GM21528 (cell line): ENCODE data around the gene MMP11.

Source experiments
- ATAC-seq: cut with Tn5 transposase; IDR thresholded peaks from one replicate; pipeline ENCODE4 v1.9.1; 2021; ENCODE audit warnings: mild to moderate bottlenecking, moderate library complexity; ENCODE audit not compliant: unreplicated experiment, low FRiP score

MMP11 gene

GRCh38 chr22:23780146-23780748 is 7.6 kb downstream of the MMP11 start:
- ATAC-seq = no peak

DNA sequence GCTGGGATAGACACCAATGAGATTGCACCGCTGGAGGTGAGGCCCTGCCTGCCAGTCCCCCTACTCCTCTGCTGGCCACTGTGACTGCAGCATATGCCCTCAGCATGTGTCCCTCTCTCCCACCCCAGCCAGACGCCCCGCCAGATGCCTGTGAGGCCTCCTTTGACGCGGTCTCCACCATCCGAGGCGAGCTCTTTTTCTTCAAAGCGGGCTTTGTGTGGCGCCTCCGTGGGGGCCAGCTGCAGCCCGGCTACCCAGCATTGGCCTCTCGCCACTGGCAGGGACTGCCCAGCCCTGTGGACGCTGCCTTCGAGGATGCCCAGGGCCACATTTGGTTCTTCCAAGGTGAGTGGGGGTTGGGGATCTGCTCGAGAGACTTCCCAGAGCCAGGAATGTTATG is 8.4 kb downstream of the MMP11 start:
- no peak for ATAC-seq

GRCh38 chr22:23781511-23782183 is 9.0 kb downstream of the MMP11 start:
- no peak for ATAC-seq

- ATAC-seq = no peak
Measured at GRCh38 chr22:23782252-23782651, 9.6 kb downstream of the MMP11 start.

DNA sequence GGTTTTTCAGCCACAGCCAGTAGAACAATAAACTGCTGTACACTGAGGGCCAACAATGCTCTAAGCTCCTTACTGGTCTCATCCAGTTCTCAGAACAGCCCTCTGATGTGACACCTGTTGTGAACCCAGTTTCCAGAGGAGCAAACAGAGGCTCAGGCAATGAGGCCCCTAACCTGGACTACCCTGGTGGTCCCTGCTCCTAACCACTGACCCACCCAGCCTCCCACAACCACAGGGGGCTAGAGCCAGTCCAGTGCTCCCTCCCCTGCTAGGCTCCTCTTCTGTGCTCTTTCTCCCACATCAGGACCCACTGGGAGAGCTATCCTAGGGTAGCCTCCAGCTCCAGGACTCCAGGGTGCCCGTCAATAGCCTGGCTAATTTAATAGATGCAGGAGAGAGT is 10.1 kb downstream of the MMP11 start:
- ATAC-seq = no peak

DNA sequence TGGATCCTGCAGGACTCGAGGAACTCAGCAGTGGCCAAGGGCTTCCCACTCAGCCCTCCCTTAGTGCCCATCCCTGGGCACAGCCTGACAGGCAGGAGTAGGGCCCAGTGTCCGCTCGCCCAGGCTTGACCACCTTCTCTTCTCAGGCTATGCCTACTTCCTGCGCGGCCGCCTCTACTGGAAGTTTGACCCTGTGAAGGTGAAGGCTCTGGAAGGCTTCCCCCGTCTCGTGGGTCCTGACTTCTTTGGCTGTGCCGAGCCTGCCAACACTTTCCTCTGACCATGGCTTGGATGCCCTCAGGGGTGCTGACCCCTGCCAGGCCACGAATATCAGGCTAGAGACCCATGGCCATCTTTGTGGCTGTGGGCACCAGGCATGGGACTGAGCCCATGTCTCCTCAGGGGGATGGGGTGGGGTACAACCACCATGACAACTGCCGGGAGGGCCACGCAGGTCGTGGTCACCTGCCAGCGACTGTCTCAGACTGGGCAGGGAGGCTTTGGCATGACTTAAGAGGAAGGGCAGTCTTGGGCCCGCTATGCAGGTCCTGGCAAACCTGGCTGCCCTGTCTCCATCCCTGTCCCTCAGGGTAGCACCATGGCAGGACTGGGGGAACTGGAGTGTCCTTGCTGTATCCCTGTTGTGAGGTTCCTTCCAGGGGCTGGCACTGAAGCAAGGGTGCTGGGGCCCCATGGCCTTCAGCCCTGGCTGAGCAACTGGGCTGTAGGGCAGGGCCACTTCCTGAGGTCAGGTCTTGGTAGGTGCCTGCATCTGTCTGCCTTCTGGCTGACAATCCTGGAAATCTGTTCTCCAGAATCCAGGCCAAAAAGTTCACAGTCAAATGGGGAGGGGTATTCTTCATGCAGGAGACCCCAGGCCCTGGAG is 10.9 kb downstream of the MMP11 start:
- ATAC-seq = no peak

- no peak for ATAC-seq
Measured at GRCh38 chr22:23784215-23784732, 11.6 kb downstream of the MMP11 start.

GRCh38 chr22:23786261-23786710 is 13.6 kb downstream of the MMP11 start:
- no peak for ATAC-seq

GRCh38 chr22:23786752-23787599 is 14.3 kb downstream of the MMP11 start, which contains the start of gene SMARCB1:
Gene SMARCB1 (plus strand): TSS chr22:23786966. CDS start chr22:23787170, 204 bp downstream.
- peak; percentile 72 for ATAC-seq

DNA sequence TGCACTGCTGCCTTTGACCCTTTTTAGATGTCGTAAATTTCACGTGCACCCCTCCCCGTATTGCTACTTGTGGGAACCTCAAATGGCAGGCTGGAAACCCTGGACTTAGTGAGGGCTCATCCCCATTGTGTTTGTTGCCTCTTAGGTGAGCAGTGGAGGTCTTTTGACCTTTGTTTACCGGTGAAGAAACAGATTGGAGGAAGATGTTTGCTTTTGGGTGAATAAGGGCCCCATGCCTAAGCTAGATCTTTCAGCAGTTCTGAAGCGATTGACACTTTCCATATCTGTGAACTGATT is 14.9 kb downstream of the MMP11 start:
- peak; percentile 18 for ATAC-seq

GRCh38 chr22:23787910-23788309 is 15.3 kb downstream of the MMP11 start:
- ATAC-seq = no peak

DNA sequence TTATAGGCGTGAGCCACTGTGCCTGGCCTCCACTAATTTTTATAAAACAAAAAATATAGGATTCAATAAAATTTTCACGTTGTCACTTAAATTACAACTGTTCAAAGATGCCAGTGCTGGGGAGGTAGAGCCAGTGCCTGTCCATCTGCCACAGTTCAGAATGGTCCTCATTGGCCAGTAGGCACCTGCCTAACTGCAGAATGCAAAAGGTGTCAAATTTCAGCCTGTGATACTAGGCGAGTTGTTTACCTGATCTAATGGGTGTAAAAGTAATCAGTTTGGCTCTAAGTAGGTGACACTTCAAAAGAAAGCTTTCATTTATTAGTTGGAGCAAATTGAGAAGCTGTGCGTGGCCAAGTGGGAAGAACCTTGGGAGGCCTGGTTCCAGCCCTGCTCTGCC is 16.5 kb downstream of the MMP11 start:
- ATAC-seq = no peak

- ATAC-seq = no peak
Measured at GRCh38 chr22:23789638-23790037, 17.0 kb downstream of the MMP11 start.

DNA sequence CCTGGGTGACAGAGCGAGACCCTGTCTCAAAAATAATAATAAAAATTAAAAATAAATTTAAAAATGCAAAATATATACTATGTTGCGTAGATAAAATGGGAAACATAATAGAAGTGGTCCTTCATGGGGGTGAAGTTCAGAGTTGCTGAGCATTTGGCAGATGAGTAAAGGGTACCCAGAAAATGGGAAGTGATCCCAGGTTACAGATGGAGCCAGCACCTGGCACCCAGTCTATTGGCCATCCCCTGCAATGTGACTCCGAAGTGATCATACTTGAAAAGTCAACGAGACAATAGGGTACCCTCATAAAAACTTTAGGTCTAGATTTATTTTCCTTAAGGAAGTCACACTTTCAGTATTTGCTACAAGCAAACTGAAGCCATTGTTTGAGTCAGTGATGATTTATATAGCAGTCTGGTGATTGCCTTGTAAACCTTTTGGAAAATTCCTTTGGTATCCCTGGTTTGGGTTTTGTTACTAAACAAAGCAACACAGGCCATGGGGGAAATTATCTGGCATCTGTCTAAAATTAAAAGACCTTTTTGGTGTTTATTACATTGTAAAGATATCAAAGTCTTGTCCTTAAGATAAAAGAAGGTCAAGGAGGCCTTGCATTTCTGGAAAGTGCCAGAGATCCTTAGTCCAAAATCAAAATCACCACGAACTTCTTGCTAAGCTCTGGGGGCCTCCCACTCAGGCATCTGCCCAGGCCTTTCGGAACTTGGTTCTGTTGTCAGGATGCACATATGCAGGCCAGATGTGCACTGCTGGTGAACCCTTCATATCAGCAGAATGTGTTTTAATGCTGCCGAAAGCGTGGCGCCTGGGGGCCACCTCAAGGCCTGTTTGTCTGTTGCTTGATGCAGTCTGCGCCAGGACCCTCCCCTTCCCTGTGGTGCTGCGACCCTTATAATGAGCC is 18.4 kb downstream of the MMP11 start:
- no peak for ATAC-seq

GRCh38 chr22:23791738-23792645 is 19.3 kb downstream of the MMP11 start:
- no peak for ATAC-seq

- no peak for ATAC-seq
Measured at GRCh38 chr22:23793326-23793725, 20.7 kb downstream of the MMP11 start.

GRCh38 chr22:23796461-23796860 is 23.8 kb downstream of the MMP11 start:
- no peak for ATAC-seq
